Mucosa of descending colon (tissue), 3 donors: Measurements from ENCODE around the gene TMEM143. TPM values are rescaled to one million over a fixed set of nuclear protein-coding genes. Genes with fewer than 3 reads are reported as not detected.

ENCODE experiments used
- ATAC-seq: fragments of 200-7000 bp; cut with Tn5 transposase; one replicate; pipeline ENCODE4 v1.9.1; 2020; ENCODE audit warnings: mild to moderate bottlenecking, moderate library complexity
- DNase-seq, 3 donors: peaks; one replicate each; pipeline ENCODE4 v3.0.0-alpha.2; 2020
- H3K36me3 ChIP-seq: fragments of 200-600 bp; one replicate; pipeline ENCODE4 v1.8.0; 2021; ENCODE audit warnings: low read depth, mild to moderate bottlenecking
- H3K4me1 ChIP-seq: fragments of 200-600 bp; one replicate; pipeline ENCODE4 v1.8.0; 2021; ENCODE audit warnings: low read depth, mild to moderate bottlenecking
- H3K4me3 ChIP-seq: fragments of 200-600 bp; one replicate; pipeline ENCODE4 v1.8.0; 2021; ENCODE audit warnings: mild to moderate bottlenecking
- H3K9me3 ChIP-seq: fragments of 200-600 bp; one replicate; pipeline ENCODE4 v1.8.0; 2021; ENCODE audit warnings: mild to moderate bottlenecking
- intact Hi-C, 2 donors: fragments of 100-400 bp; cut with DNase I in 1 of 2; cut with micrococcal nuclease in 1 of 2; formaldehyde crosslinking; loops; one replicate each; pipeline versions ENCODE4 v1.11.0 to v1.11.1; 2022; cut with DNase I, micrococcal nuclease
- total RNA-seq, 3 donors: library from RNA; stranded (reverse); fragmentation: NEBNext Ultra II Directional in 2 of 3; extraction: Animal tissue kit (Norgen Biotek cat#: 25700) in 2 of 3; gene quantifications; one replicate each; pipeline versions ENCODE4 v1.2.1 to v1.2.4, GENCODE V29; 2021 to 2023
- TF ChIP-seq, protein P1 (sequence below): fragments of 200-600 bp; IDR thresholded peaks from one replicate; pipeline ENCODE4 v1.8.0; 2022; ENCODE audit warnings: antibody characterized with exemption, mild to moderate bottlenecking
- donor health status: DM: no; HTN: no; CAD: no; lungs with moderate emphysema.
- donor health status: DM: no; HTN: no; CAD: no.
- donor health status: DM: no; HTN: yes; CAD: no.

TMEM143 gene
- total RNA-seq, 3 donors from 2014 or later, result 13.2 to 14.5 (median 13.6) TPM

DNA sequence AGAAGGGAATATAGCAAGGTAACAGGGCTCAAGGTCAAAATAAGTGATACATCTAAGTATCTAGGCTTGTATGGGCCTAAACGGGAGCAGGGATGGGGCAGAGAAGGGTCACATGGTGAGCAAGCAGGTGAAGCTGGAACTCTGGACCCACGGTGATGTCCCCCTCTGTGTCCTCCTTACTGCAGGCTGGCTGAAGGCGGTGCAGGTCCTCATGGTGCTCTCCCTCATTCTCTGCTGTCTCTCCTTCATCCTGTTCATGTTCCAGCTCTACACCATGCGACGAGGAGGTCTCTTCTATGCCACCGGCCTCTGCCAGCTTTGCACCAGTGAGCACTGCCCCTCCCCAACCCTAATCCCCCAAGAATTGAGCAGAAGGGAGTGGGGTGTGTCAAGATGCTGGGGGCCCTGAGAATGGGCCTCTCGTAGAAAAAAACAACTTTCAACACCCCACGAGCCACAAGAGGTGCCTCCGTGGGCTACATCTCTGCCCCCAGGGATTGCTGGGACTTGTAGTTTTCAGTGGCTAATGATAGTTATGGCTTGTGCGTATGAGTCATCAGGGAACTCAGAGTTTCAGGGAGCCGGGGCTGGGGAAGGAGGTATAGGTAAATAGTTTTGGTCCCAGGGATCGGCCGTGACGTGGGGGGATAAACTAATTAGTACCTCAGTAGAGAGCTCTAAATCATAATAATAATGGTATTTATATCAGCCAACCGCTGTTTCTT is 34.4 kb downstream of the TMEM143 start:
- H3K9me3 ChIP-seq, result no peaks in the 10 kb centered on the region
- intact Hi-C loops, result no loop called here
- DNase-seq (peak in 1 of 3 donors; percentile 51), ATAC-seq (no peak)
- peaks cover 54% of the 10 kb centered on the region for H3K4me1 ChIP-seq
- no peak overlapping the region for H3K4me3 ChIP-seq
- TF ChIP-seq, protein P1, sequence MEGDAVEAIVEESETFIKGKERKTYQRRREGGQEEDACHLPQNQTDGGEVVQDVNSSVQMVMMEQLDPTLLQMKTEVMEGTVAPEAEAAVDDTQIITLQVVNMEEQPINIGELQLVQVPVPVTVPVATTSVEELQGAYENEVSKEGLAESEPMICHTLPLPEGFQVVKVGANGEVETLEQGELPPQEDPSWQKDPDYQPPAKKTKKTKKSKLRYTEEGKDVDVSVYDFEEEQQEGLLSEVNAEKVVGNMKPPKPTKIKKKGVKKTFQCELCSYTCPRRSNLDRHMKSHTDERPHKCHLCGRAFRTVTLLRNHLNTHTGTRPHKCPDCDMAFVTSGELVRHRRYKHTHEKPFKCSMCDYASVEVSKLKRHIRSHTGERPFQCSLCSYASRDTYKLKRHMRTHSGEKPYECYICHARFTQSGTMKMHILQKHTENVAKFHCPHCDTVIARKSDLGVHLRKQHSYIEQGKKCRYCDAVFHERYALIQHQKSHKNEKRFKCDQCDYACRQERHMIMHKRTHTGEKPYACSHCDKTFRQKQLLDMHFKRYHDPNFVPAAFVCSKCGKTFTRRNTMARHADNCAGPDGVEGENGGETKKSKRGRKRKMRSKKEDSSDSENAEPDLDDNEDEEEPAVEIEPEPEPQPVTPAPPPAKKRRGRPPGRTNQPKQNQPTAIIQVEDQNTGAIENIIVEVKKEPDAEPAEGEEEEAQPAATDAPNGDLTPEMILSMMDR, result no peak
- no peaks in the 10 kb centered on the region for H3K36me3 ChIP-seq

DNA sequence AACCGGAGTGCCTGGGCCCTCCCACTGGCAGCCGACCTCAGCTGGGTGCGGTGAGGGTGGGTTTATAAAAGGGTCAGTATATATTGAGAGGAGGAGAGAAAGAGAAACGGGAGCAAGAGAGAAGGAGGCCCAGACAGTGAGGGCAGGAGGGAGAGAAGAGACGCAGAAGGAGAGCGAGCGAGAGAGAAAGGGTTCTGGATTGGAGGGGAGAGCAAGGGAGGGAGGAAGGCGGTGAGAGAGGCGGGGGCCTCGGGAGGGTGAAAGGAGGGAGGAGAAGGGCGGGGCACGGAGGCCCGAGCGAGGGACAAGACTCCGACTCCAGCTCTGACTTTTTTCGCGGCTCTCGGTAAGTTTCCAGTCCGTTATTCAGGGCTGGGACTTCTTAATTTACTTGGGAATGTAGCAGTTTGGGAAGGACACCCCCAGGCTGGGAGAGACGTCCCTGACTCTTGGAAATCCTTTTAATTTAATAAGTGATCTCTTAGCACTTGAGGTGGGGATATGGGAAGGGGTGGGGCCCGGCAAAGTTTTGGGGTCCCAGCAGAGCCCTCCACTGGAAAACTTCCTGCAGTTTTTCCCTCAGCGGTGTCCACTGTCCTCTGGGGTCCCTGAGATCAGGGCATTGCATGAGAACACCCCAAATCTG is 38.4 kb downstream of the TMEM143 start, which contains the start of gene EMP3:
EMP3 (plus strand) TSS at position 288 of the 646 bp plus-strand sequence. CDS start 1,293 bp downstream, outside the sequence.
- TF ChIP-seq, protein P1, result no peak
- Histone ChIP-seq H3K36me3 (no peaks in the 10 kb centered on the region), H3K4me3 (peak within 1 kb of the TSS; percentile 14), H3K4me1 (peaks cover 52% of the 10 kb centered on the region), H3K9me3 (no peaks in the 10 kb centered on the region)
- DNase-seq, result peak; percentile 75 to 88 (median 77)
- ATAC-seq, result peak; percentile 4
- intact Hi-C loops, result no loop called here

GRCh38 chr19:48321622-48322591 is 41.8 kb downstream of the TMEM143 start:
- ATAC-seq, result peak; percentile 90
- H3K9me3 ChIP-seq, result no peaks in the 10 kb centered on the region
- intact Hi-C loops, result no loop called here
- H3K4me1 ChIP-seq, result peaks cover 40% of the 10 kb centered on the region
- TF ChIP-seq, protein P1, result peak; percentile 8
- peak; percentile 99 to 100 (median 100) for DNase-seq
- peak overlapping the region; percentile 38 for H3K4me3 ChIP-seq
- no peaks in the 10 kb centered on the region for H3K36me3 ChIP-seq

DNA sequence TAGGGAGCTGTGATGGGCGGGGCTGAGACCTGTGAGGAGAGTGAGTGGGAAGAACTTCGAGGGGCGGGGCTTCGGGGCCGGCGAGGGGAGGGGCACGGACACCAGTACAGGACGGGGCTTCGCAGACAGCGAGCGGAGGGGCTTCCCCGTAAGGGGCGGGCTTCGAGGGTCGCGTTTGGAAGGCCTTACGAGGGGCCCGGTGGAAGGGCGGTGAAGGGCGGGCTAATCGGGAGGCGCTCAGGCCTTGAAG is 42.4 kb downstream of the TMEM143 start:
- DNase-seq (peak; percentile 99 to 100 (median 99)), ATAC-seq (peak; percentile 90)
- Histone ChIP-seq H3K9me3 (no peaks in the 10 kb centered on the region), H3K4me3 (peak overlapping the region; percentile 38), H3K4me1 (peaks cover 37% of the 10 kb centered on the region), H3K36me3 (no peaks in the 10 kb centered on the region)
- TF ChIP-seq, protein P1, result no peak
- intact Hi-C loops, result no loop called here
